ENCODE measurements around the gene ARID1A.
A peak's percentile ranks its signal among the peaks of the same experiment; 100 is the strongest.
"Not testable (repeated sequence)": the region's sequence is repeated elsewhere in the genome, so short reads cannot be mapped to it uniquely, and the experiment has no call there.

The ARID1A gene

GRCh38 chr1:26695356-26696118 is at the start of gene ARID1A:
TSS of gene ARID1A (plus strand) at chr1:26696015. CDS start at chr1:26696404, 389 bp downstream.
- DNase-seq, result peak; percentile 32 to 73

GRCh38 chr1:26664802-26665201 is 31.0 kb upstream of the ARID1A start:
- no peak for DNase-seq

- DNase-seq, result no peak
Measured at GRCh38 chr1:26666855-26667254, 29.0 kb upstream of the ARID1A start.

- not testable (repeated sequence) for DNase-seq
Measured at GRCh38 chr1:26668106-26668786, 27.6 kb upstream of the ARID1A start.

- DNase-seq, result peak; percentile 64 to 86
Measured at GRCh38 chr1:26677306-26678115, 18.3 kb upstream of the ARID1A start.

GRCh38 chr1:26684763-26685508 is 10.9 kb upstream of the ARID1A start:
- DNase-seq, result no peak

GRCh38 chr1:26686795-26687194 is 9.0 kb upstream of the ARID1A start:
- peak in 1 of 2 experiments; percentile 15 for DNase-seq

- DNase-seq, result no peak
Measured at GRCh38 chr1:26689504-26689903, 6.3 kb upstream of the ARID1A start.

- no peak for DNase-seq
Measured at GRCh38 chr1:26690157-26690556, 5.7 kb upstream of the ARID1A start.

- DNase-seq, result peak in 1 of 2 experiments; percentile 18
Measured at GRCh38 chr1:26690576-26691031, 5.2 kb upstream of the ARID1A start.

GRCh38 chr1:26692211-26692792 is 3.5 kb upstream of the ARID1A start:
- DNase-seq, result peak; percentile 78 to 98

GRCh38 chr1:26692793-26693490 is 2.9 kb upstream of the ARID1A start:
- peak; percentile 95 for DNase-seq

- no peak for DNase-seq
Measured at GRCh38 chr1:26693599-26694572, 1.9 kb upstream of the ARID1A start.

GRCh38 chr1:26694638-26695355 is 1.0 kb upstream of the ARID1A start:
- no peak for DNase-seq

- DNase-seq, result no peak
Measured at GRCh38 chr1:26696119-26696653, 371 bp downstream of the ARID1A start.

GRCh38 chr1:26696654-26697430 is 1.0 kb downstream of the ARID1A start:
- DNase-seq, result no peak

GRCh38 chr1:26697431-26697977 is 1.7 kb downstream of the ARID1A start:
- no peak for DNase-seq

Data from SW 1271 (cell line).